Thyroid gland (tissue), 4 donors: ENCODE results near the gene ADGRF1. TPM values are rescaled to one million over a fixed set of nuclear protein-coding genes. Genes with fewer than 3 reads are reported as not detected.

Source experiments
- DNase-seq, 2 donors: peaks; one replicate each; pipeline ENCODE4 v3.0.0-alpha.2; 2019
- H3K27ac ChIP-seq, 3 donors: fragments of 200-600 bp; sonication (generic); 1 replicate in 2 of 3; 2 replicates in 1 of 3; pipeline ENCODE4 v1.5.1; 2016 to 2019; ENCODE audit warnings: mild to moderate bottlenecking in 1 of 3, moderate library complexity in 1 of 3
- H3K27me3 ChIP-seq: fragments of 200-600 bp; sonication (generic); one replicate; pipeline ENCODE4 v1.5.1; 2019
- H3K36me3 ChIP-seq, 2 donors: fragments of 200-600 bp; sonication (generic); one replicate each; pipeline ENCODE4 v1.5.1; 2016 to 2019
- H3K4me1 ChIP-seq, 2 donors: fragments of 200-600 bp; sonication (generic); one replicate each; pipeline ENCODE4 v1.5.1; 2017 to 2019
- H3K4me3 ChIP-seq, 3 donors: fragments of 200-600 bp; sonication (generic); replicated peaks in 1 of 3; 1 replicate in 2 of 3; 2 replicates in 1 of 3; pipeline ENCODE4 v1.5.1; 2016; ENCODE audit warnings: mild to moderate bottlenecking in 1 of 3
- H3K9me3 ChIP-seq: fragments of 200-600 bp; sonication (generic); one replicate; pipeline ENCODE4 v1.5.1; 2017
- POLR2A ChIP-seq, 2 donors: fragments of 450-650 bp; IDR thresholded peaks; one replicate each; pipeline ENCODE4 v1.6.1; 2017; ENCODE audit warnings: antibody characterized with exemption in 2 of 2, mild to moderate bottlenecking in 2 of 2, moderate library complexity in 1 of 2
- WGBS, 2 donors: methylation state at CpG; one replicate each; pipeline ENCODE4 v1.1.5; 2017; 5-methylcytosine and 5-hydroxymethylcytosine counted together
- intact Hi-C: fragments of 100-400 bp; cut with DNase I; formaldehyde crosslinking; loops from one replicate; pipeline ENCODE4 v1.15.1; 2023
- total RNA-seq, 4 donors: library from RNA; depleted of rRNA; stranded (reverse); fragments of >200 nt; gene quantifications; one replicate each; pipeline ENCODE4 v1.2.3, GENCODE V29; 2016
- TF ChIP-seq, protein P1 (sequence below), 6 experiments: fragments of 200-600 bp in 3 of 6; fragments of 450-650 bp in 3 of 6; sonication (generic) in 3 of 6; IDR thresholded peaks; one replicate each; pipeline ENCODE4 v1.5.1; 2016 to 2019; ENCODE audit warnings: antibody characterized with exemption in 6 of 6, mild to moderate bottlenecking in 2 of 6, inconsistent platforms in 1 of 6, moderate library complexity in 1 of 6

ADGRF1 gene
- total RNA-seq, 4 donors from 2014 or later, result 15.1 to 36.2 (median 19.3) TPM

GRCh38 chr6:47083586-47084047 lies 41.5 kb upstream of the ADGRF1 start:
- 0% methylated on average over 3 of the region's 3 CpGs for whole genome bisulfite sequencing, 2 donors
- TF ChIP-seq POLR2A (IDR thresholded peaks at IDR 0.05), result no peak
- TF ChIP-seq, protein P1, sequence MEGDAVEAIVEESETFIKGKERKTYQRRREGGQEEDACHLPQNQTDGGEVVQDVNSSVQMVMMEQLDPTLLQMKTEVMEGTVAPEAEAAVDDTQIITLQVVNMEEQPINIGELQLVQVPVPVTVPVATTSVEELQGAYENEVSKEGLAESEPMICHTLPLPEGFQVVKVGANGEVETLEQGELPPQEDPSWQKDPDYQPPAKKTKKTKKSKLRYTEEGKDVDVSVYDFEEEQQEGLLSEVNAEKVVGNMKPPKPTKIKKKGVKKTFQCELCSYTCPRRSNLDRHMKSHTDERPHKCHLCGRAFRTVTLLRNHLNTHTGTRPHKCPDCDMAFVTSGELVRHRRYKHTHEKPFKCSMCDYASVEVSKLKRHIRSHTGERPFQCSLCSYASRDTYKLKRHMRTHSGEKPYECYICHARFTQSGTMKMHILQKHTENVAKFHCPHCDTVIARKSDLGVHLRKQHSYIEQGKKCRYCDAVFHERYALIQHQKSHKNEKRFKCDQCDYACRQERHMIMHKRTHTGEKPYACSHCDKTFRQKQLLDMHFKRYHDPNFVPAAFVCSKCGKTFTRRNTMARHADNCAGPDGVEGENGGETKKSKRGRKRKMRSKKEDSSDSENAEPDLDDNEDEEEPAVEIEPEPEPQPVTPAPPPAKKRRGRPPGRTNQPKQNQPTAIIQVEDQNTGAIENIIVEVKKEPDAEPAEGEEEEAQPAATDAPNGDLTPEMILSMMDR (IDR thresholded peaks at IDR 0.05), result no peak
- Histone ChIP-seq H3K4me3 (no peak overlapping the region), H3K27ac (peak overlapping the region in 1 of 3 donors; percentile 31), H3K4me1 (peaks cover 0 to 13% of the 10 kb centered on the region in 2 donors), H3K36me3 (no peaks in the 10 kb centered on the region), H3K9me3 (no peaks in the 10 kb centered on the region), H3K27me3 (no peaks in the 10 kb centered on the region)
- intact Hi-C loops, result no loop called here
- peak; percentile 86 to 88 for DNase-seq

DNA sequence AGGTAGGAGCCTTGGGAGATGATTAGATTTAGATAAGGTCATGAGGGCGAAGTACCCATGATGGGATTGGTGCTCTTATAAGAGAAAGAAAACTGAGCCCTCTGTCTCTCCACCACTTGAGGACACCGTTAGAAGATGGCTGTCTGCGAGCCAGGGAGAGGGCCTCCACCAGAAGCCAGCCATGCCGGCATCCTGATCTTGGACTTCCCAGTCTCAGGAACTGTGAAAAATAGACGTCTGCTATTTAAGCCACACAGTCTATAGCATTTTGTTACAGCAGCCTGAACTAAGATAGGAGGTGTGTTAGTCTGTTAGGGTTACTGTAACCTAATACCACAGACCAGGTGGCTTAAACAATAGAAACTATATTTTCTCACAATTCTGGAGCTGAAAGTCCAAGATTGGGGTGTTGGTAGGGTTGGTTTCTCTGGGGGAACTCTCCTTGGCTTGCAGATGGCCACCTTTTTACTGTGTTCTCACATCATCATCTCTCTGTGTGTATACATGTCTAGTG lies 38.0 kb upstream of the ADGRF1 start:
- Histone ChIP-seq H3K4me3 (no peak overlapping the region), H3K36me3 (no peaks in the 10 kb centered on the region), H3K27me3 (no peaks in the 10 kb centered on the region), H3K9me3 (no peaks in the 10 kb centered on the region), H3K27ac (no peak overlapping the region), H3K4me1 (peaks cover 0 to 19% of the 10 kb centered on the region in 2 donors)
- 92 to 97% methylated on average over 5 of the region's 5 CpGs for WGBS, 2 donors
- intact Hi-C loops, result no loop called here
- no peak for DNase-seq
- TF ChIP-seq, protein P1 (IDR thresholded peaks at IDR 0.05), result no peak
- no peak for TF ChIP-seq POLR2A (IDR thresholded peaks at IDR 0.05)

DNA sequence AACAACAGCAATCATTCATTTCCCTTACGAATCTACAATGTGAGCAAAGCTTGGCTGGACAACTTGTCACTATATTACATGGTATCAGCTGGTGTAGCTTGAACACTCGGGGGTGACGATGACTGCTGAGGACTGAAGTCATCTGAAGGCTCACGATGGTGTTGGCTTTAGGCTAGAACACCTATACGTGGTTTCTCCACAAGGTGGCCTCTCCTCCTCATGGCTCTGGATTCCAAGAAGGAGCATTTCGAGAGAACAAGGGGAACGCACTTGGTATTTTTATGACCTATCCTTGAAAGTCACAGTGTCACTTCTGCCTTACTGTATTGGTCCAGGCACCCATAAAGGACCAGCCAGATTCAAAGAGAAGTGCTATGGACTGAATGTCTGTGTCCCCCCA lies 37.5 kb upstream of the ADGRF1 start:
- no peaks in the 10 kb centered on the region for H3K36me3 ChIP-seq
- no peak overlapping the region for H3K4me3 ChIP-seq
- peaks cover 0 to 19% of the 10 kb centered on the region in 2 donors for H3K4me1 ChIP-seq
- no peaks in the 10 kb centered on the region for H3K27me3 ChIP-seq
- no peak for DNase-seq
- no peaks in the 10 kb centered on the region for H3K9me3 ChIP-seq
- no peak overlapping the region for H3K27ac ChIP-seq
- intact Hi-C loops, result no loop called here
- 93 to 97% methylated on average over 7 of the region's 7 CpGs for WGBS, 2 donors
- TF ChIP-seq, protein P1 (IDR thresholded peaks at IDR 0.05), result no peak
- no peak for TF ChIP-seq POLR2A (IDR thresholded peaks at IDR 0.05)

- 81 to 90% methylated on average over 6 of the region's 6 CpGs for WGBS, 2 donors
- DNase-seq, result no peak
- TF ChIP-seq, protein P1 (IDR thresholded peaks at IDR 0.05), result no peak
- no peak for TF ChIP-seq POLR2A (IDR thresholded peaks at IDR 0.05)
- no peaks in the 10 kb centered on the region for H3K9me3 ChIP-seq
- H3K27ac ChIP-seq, result no peak overlapping the region
- no peak overlapping the region for H3K4me3 ChIP-seq
- H3K27me3 ChIP-seq, result no peaks in the 10 kb centered on the region
- no peaks in the 10 kb centered on the region for H3K36me3 ChIP-seq
- H3K4me1 ChIP-seq, result peaks cover 0 to 14% of the 10 kb centered on the region in 2 donors
- intact Hi-C loops, result no loop called here
Observed at GRCh38 chr6:47078991-47079390, 36.9 kb upstream of the ADGRF1 start.

DNA sequence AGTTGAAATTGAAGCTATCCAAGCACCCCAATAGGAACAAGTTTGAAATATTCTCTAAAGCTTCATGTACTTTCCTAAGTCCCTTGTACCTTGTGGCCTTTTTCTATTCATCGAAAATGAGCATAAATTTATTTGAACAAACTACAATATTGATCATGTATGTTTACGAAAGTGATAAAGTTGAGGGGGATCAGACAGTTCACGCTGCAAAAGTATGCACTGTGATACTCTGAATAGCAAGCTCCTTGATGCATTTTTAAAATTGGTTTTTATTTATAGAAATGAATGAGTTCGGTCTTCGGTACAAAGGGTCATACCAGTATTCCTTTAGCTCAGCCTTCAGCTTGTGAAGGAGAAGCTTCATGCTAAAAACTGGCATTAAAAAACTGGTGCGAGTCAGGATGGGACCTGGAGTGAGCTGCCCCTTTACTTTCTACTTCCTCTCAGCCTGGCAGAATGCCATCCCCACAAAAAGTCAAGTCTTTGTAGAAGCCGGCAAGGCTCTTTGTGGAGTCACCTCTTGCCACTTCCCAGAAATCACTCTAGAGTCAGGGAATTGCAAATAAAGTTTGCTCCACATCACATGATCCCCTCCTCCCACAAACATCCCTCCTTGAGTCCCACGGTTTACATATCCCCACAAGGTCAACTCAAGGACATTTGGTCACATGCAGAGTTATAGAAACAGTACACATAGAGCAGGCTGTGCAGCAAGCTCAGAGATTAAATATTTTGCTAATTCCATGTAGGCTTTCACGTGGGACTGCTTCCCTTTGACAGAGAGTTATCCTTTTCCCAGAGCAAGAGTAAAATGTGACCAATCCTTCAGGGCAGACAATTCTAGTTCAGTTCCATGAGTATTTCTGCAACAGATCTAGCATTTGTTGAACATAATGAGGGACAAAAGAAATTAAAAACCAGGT lies 34.6 kb upstream of the ADGRF1 start:
- Histone ChIP-seq H3K9me3 (no peaks in the 10 kb centered on the region), H3K36me3 (no peaks in the 10 kb centered on the region), H3K4me1 (peaks cover 0 to 6% of the 10 kb centered on the region in 2 donors), H3K27me3 (no peaks in the 10 kb centered on the region), H3K27ac (peak overlapping the region in 1 of 3 donors; percentile 8), H3K4me3 (no peak overlapping the region)
- intact Hi-C loops, result no loop called here
- no peak for TF ChIP-seq POLR2A (IDR thresholded peaks at IDR 0.05)
- TF ChIP-seq, protein P1 (IDR thresholded peaks at IDR 0.05), result no peak
- WGBS, 2 donors, result 53 to 61% methylated on average over 9 of the region's 9 CpGs
- DNase-seq, result peak; percentile 22 to 23
